NCI-H345 treated with DMSO at 0.1 percent for 48 hours (cell line): ENCODE data around the gene MMADHC.

Experiments
- DNase-seq: peaks from one replicate; lab custom pipeline; 2025; ENCODE audit not compliant: unreplicated experiment; lab: John Stamatoyannopoulos, UW

MMADHC gene

GRCh38 chr2:149559341-149560068, 28.1 kb downstream of the MMADHC start:
- no peak for DNase-seq

GRCh38 chr2:149556452-149556851, 31.1 kb downstream of the MMADHC start:
- DNase-seq = no peak

GRCh38 chr2:149552830-149553229, 34.7 kb downstream of the MMADHC start:
- no peak for DNase-seq

GRCh38 chr2:149552226-149552625, 35.3 kb downstream of the MMADHC start:
- no peak for DNase-seq

GRCh38 chr2:149544692-149545091, 42.9 kb downstream of the MMADHC start:
- DNase-seq = no peak

GRCh38 chr2:149543845-149544244, 43.7 kb downstream of the MMADHC start:
- DNase-seq = no peak

- no peak for DNase-seq
Observed at GRCh38 chr2:149540138-149540537, 47.4 kb downstream of the MMADHC start.

- no peak for DNase-seq
Observed at GRCh38 chr2:149538138-149538833, 49.3 kb downstream of the MMADHC start.

- no peak for DNase-seq
Observed at GRCh38 chr2:149537092-149537726, 50.4 kb downstream of the MMADHC start.

GRCh38 chr2:149536649-149537048, 50.9 kb downstream of the MMADHC start:
- no peak for DNase-seq

GRCh38 chr2:149534674-149535073, 52.9 kb downstream of the MMADHC start:
- DNase-seq = no peak

GRCh38 chr2:149528983-149529382, 58.6 kb downstream of the MMADHC start:
- no peak for DNase-seq

- no peak for DNase-seq
Observed at GRCh38 chr2:149527998-149528755, 59.4 kb downstream of the MMADHC start.

- no peak for DNase-seq
Observed at GRCh38 chr2:149526689-149527088, 60.9 kb downstream of the MMADHC start.

- no peak for DNase-seq
Observed at GRCh38 chr2:149525323-149525722, 62.3 kb downstream of the MMADHC start.
